GM06990 (cell line): Measurements from ENCODE around the gene MRC2.
"Not testable (repeated sequence)": the region's sequence is repeated elsewhere in the genome, so short reads cannot be mapped to it uniquely, and the experiment has no call there.

Source experiments
- DNase-seq: peaks from one replicate; pipeline ENCODE4 v3.0.0-alpha.2; 2011; ENCODE audit not compliant: insufficient read length; ENCODE audit errors: extremely low read depth
- H3K27me3 ChIP-seq: replicated peaks from 2 replicates; pipeline ENCODE4 v1.6.0; 2011; ENCODE audit warnings: low read length; ENCODE audit not compliant: control insufficient read depth, insufficient read depth
- H3K36me3 ChIP-seq: 2 replicates; pipeline ENCODE4 v1.5.1; 2011; ENCODE audit warnings: low read length; ENCODE audit not compliant: control insufficient read depth, insufficient read depth
- H3K4me3 ChIP-seq: replicated peaks from 2 replicates; pipeline ENCODE4 v1.5.1; 2011; ENCODE audit warnings: low read depth, mild to moderate bottlenecking, control low read depth, low read length
- CTCF ChIP-seq: IDR thresholded peaks from 2 replicates; pipeline ENCODE4 v1.5.1; 2011; ENCODE audit warnings: low read length, control low read depth, mild to moderate bottlenecking, inconsistent platforms; ENCODE audit not compliant: insufficient read depth, poor library complexity, severe bottlenecking

MRC2 gene

DNA sequence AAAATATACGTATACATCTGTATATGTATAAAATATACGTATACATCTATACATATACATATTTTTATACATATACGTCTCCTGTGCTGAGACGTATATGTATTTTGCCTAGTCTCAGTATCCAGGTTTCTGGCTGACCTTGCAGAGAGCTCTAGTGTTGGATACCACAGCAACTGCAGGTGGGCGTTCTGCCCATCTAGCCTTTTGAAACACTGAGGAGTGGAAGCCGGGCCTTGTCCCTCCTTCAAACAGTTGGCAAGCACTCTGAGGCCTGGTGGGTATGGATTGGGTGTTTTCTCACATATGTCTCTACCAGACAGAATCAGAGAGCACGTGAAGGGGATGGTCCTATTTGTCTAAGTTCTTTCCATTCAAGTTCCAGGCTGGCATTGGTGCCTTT, 39.4 kb upstream of the MRC2 start:
- H3K36me3 ChIP-seq, result peaks cover 15% of the 10 kb centered on the region
- no peak for DNase-seq
- no peaks in the 10 kb centered on the region for H3K27me3 ChIP-seq
- TF ChIP-seq CTCF, result no peak
- no peak overlapping the region for H3K4me3 ChIP-seq

DNA sequence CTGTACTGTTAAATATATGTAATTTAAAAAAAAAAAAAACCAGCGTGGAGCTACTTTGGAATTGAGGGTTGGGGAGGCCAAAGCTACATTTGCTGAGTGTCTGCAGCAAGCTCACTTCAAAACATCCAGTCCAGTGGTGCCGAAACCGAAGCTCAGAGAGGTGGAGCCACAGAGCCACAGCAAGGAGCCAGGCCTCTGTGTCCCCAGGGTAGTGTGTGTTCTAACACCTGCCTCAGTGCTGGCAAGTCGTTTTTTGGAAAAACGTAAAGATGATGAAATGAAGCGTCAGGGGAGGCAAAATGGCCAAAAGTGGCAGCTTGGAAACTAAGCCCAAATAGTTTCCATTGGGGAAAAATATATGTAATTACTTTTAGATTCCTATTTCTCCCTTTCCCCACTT, 36.1 kb upstream of the MRC2 start:
- Histone ChIP-seq H3K36me3 (peaks cover 17% of the 10 kb centered on the region), H3K4me3 (no peak overlapping the region), H3K27me3 (no peaks in the 10 kb centered on the region)
- no peak for DNase-seq
- TF ChIP-seq CTCF, result no peak

- not testable (repeated sequence) for H3K4me3 ChIP-seq, DNase-seq, H3K27me3 ChIP-seq
- H3K36me3 ChIP-seq, result peaks cover 16% of the 10 kb centered on the region
Observed at GRCh38 chr17:62591822-62592221, 35.6 kb upstream of the MRC2 start.

DNA sequence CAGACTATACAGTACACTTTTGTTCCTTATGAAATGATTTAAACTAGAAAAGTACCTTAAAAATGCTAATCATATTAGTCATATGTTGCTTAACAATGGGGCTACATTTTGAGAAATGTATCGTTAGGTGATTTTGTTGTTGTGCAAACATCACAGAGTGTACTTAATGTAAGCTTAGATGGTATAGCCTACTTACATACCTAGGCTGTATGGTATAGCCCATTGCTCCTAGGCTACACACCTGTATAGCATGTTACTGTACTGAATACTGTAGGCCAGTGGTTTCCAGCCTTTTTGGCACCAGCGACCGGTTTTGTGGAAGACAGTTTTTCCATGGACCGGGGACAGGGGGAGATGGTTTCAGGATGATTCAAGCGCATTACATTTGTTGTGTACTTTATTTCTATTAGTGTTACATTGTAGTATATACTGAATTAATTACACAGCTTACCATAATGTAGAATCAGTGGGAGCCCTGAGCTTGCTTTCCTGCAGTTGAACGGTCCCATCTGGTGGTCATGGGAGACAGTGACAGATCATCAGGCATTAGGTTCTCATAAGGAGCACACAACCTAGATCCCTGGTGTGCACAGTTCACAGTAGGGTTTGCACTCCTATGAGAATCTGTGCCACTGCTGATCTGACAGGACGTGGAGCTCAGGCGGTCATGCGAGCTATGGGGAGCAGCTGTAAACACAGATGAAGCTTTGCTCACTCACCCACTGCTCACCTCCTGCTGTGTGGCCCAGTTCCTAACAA, 35.0 kb upstream of the MRC2 start:
- no peak for DNase-seq
- Histone ChIP-seq H3K27me3 (no peaks in the 10 kb centered on the region), H3K4me3 (no peak overlapping the region), H3K36me3 (peaks cover 11% of the 10 kb centered on the region)
- TF ChIP-seq CTCF, result no peak

GRCh38 chr17:62595484-62595883, 32.0 kb upstream of the MRC2 start:
- H3K4me3 ChIP-seq, result no peak overlapping the region
- no peak for TF ChIP-seq CTCF
- no peak for DNase-seq
- H3K36me3 ChIP-seq, result peaks cover 9% of the 10 kb centered on the region
- H3K27me3 ChIP-seq, result no peaks in the 10 kb centered on the region

- Histone ChIP-seq H3K36me3 (peaks cover 9% of the 10 kb centered on the region), H3K27me3 (no peaks in the 10 kb centered on the region), H3K4me3 (no peak overlapping the region)
- no peak for TF ChIP-seq CTCF
- DNase-seq, result no peak
Observed at GRCh38 chr17:62596662-62597061, 30.8 kb upstream of the MRC2 start.
